Psoas muscle (tissue), 8 donors: ENCODE data around the gene CLTCL1. TPM values are rescaled to one million over a fixed set of nuclear protein-coding genes. Genes with fewer than 3 reads are reported as not detected.

Experiments
- ATAC-seq, 4 donors: fragments of 200-7000 bp; cut with Tn5 transposase; one replicate each; pipeline ENCODE4 v1.9.1; 2020; ENCODE audit warnings: moderate library complexity in 3 of 4, mild to moderate bottlenecking in 2 of 4
- DNase-seq, 2 donors: peaks; one replicate each; pipeline ENCODE4 v3.0.0-alpha.2; 2020
- H3K27ac ChIP-seq: fragments of 200-600 bp; one replicate; pipeline ENCODE4 v1.8.0; 2022
- H3K27me3 ChIP-seq, 3 donors: fragments of 200-600 bp in 1 of 3; one replicate each; pipeline versions ENCODE4 v1.6.1 to v1.8.0; 2013 to 2022; ENCODE audit warnings: low read length in 2 of 3, mild to moderate bottlenecking in 2 of 3, moderate library complexity in 1 of 3; ENCODE audit not compliant: insufficient read depth in 3 of 3
- H3K36me3 ChIP-seq, 2 donors: fragments of 200-600 bp in 1 of 2; one replicate each; pipeline versions ENCODE4 v1.6.1 to v1.8.0; 2013 to 2022; ENCODE audit warnings: low read depth in 1 of 2, mild to moderate bottlenecking in 1 of 2, moderate library complexity in 1 of 2; ENCODE audit not compliant: insufficient read depth in 1 of 2
- H3K4me1 ChIP-seq: fragments of 200-600 bp; one replicate; pipeline ENCODE4 v1.8.0; 2022
- H3K4me3 ChIP-seq: fragments of 200-600 bp; one replicate; pipeline ENCODE4 v1.8.0; 2022; ENCODE audit warnings: mild to moderate bottlenecking
- H3K9me3 ChIP-seq: fragments of 200-600 bp; one replicate; pipeline ENCODE4 v1.8.0; 2022
- WGBS, 3 donors: extraction: QIAGEN DNeasy Blood & Tissue Kit; methylation state at CpG; one replicate each; pipeline versions ENCODE4 v1.1.6 to v1.1.7; 2013; 5-methylcytosine and 5-hydroxymethylcytosine counted together
- intact Hi-C, 2 donors: fragments of 100-400 bp; cut with DNase I; formaldehyde crosslinking; loops; one replicate each; pipeline versions ENCODE4 v1.11.0 to v1.14.2; 2022
- polyA plus RNA-seq, 3 donors: library from polyadenylated mRNA; stranded (reverse); fragments of 200-250 nt; gene quantifications; one replicate each; pipeline ENCODE4 v1.2.3, GENCODE V29; 2013
- total RNA-seq, 4 donors: library from RNA; stranded (reverse); fragmentation: NEBNext Ultra II Directional in 2 of 4; extraction: Animal tissue kit (Norgen Biotek cat#: 25700) in 2 of 4; gene quantifications; one replicate each; pipeline versions ENCODE4 v1.2.1 to v1.2.4, GENCODE V29; 2021 to 2023
- TF ChIP-seq, protein P1 (sequence below): fragments of 200-600 bp; IDR thresholded peaks from one replicate; pipeline ENCODE4 v1.8.0; 2022; ENCODE audit warnings: antibody characterized with exemption
- donor health status: healthy with polysubstance abuse.
- donor health status: DM: no; HTN: no; CAD: no; lungs with moderate emphysema.
- donor health status: Bipolar disorder and iron deficiency.
- donor health status: healthy.
- donor health status: DM: yes; HTN: yes; CAD: no.
- donor health status: DM: no; HTN: no; CAD: no.
- donor health status: DM: no; HTN: no; CAD: no.
- donor health status: DM: yes; HTN: yes; CAD: no.

Gene CLTCL1
- total and polyA plus RNA-seq, 7 donors, result 16.8 to 253 (median 92.6) TPM

- no peak for ATAC-seq
These were observed 108.3 kb downstream of the CLTCL1 start for GRCh38 chr22:19183216-19183615.

GRCh38 chr22:19182472-19183157 lies 108.9 kb downstream of the CLTCL1 start:
- Histone ChIP-seq H3K9me3 (no peaks in the 10 kb centered on the region), H3K36me3 (peaks cover 0 to 71% of the 10 kb centered on the region in 2 donors), H3K4me1 (peaks cover 11% of the 10 kb centered on the region), H3K27me3 (no peaks in the 10 kb centered on the region), H3K27ac (no peak overlapping the region), H3K4me3 (no peak overlapping the region)
- DNase-seq (no peak), ATAC-seq (no peak)
- intact Hi-C loops, result loop anchor here in 1 of 2 donors (10.0 kb wide), 1 partner anchor 202 kb away; no protein-coding TSS in a partner anchor
- TF ChIP-seq, protein P1, sequence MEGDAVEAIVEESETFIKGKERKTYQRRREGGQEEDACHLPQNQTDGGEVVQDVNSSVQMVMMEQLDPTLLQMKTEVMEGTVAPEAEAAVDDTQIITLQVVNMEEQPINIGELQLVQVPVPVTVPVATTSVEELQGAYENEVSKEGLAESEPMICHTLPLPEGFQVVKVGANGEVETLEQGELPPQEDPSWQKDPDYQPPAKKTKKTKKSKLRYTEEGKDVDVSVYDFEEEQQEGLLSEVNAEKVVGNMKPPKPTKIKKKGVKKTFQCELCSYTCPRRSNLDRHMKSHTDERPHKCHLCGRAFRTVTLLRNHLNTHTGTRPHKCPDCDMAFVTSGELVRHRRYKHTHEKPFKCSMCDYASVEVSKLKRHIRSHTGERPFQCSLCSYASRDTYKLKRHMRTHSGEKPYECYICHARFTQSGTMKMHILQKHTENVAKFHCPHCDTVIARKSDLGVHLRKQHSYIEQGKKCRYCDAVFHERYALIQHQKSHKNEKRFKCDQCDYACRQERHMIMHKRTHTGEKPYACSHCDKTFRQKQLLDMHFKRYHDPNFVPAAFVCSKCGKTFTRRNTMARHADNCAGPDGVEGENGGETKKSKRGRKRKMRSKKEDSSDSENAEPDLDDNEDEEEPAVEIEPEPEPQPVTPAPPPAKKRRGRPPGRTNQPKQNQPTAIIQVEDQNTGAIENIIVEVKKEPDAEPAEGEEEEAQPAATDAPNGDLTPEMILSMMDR, result no peak
- 67 to 70% (median 69%) methylated on average over 9 of the region's 9 CpGs for WGBS, 3 donors

More at GRCh38 chr22:19183216-19183615, 108.3 kb downstream of the CLTCL1 start:
- no peak overlapping the region for H3K4me3 ChIP-seq
- H3K4me1 ChIP-seq, result peaks cover 11% of the 10 kb centered on the region
- TF ChIP-seq, protein P1, result no peak
- H3K27ac ChIP-seq, result no peak overlapping the region
- 86 to 94% (median 86%) methylated on average over 9 of the region's 9 CpGs for WGBS, 3 donors
- DNase-seq, result no peak
- H3K9me3 ChIP-seq, result no peaks in the 10 kb centered on the region
- intact Hi-C loops, result loop anchor here in 1 of 2 donors (10.0 kb wide), 1 partner anchor 202 kb away; no protein-coding TSS in a partner anchor
- no peaks in the 10 kb centered on the region for H3K27me3 ChIP-seq
- H3K36me3 ChIP-seq, result peaks cover 0 to 75% of the 10 kb centered on the region in 2 donors

DNA sequence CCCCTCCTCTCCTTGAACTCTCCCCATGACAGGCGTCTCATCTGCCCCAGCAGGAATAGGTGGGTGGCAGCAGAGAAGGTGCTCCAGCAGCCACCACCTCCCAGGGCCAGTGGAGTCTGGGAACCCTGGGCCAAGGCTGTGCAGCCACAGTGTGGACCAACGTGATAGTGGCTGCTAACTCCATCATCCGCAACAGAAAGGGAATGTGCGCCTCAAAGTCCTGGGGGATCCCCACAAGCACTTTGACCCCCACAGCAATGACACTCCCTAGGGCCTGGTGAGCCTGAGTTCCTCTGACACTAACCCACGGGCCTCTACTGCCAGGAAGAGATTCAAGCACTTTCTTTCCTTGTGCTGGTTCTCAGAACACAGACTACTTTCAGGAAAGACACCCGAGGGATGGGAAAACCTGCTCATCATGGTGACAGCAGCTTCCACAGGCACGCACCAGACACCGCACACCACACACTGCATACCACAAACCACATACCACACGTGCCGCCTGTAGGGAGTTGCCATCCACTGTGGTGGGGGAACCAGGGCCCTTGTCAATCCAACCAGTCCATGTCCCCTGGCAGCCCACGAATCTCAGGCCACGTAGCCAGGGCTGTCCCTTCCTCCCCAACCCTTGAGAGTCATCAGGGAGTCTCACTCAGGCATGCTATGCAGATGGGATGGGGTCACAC lies 109.6 kb downstream of the CLTCL1 start:
- Histone ChIP-seq H3K9me3 (no peaks in the 10 kb centered on the region), H3K4me3 (no peak overlapping the region), H3K36me3 (peaks cover 0 to 71% of the 10 kb centered on the region in 2 donors), H3K27me3 (no peaks in the 10 kb centered on the region), H3K27ac (no peak overlapping the region), H3K4me1 (peaks cover 15% of the 10 kb centered on the region)
- TF ChIP-seq, protein P1, result no peak
- intact Hi-C loops, result loop anchor here in 1 of 2 donors (10.0 kb wide), 1 partner anchor 203 kb away; no protein-coding TSS in a partner anchor
- no peak for ATAC-seq
- no peak for DNase-seq
- 57 to 74% (median 64%) methylated on average over 12 of the region's 12 CpGs for WGBS, 3 donors

- intact Hi-C loops, result loop anchor here in 1 of 2 donors (10.0 kb wide), 1 partner anchor 204 kb away; no protein-coding TSS in a partner anchor
- Histone ChIP-seq H3K27me3 (no peaks in the 10 kb centered on the region), H3K9me3 (no peaks in the 10 kb centered on the region), H3K36me3 (peaks cover 0 to 66% of the 10 kb centered on the region in 2 donors), H3K4me3 (no peak overlapping the region), H3K27ac (no peak overlapping the region), H3K4me1 (peaks cover 15% of the 10 kb centered on the region)
- WGBS, 3 donors, result 81 to 88% (median 84%) methylated on average over 11 of the region's 11 CpGs
- ATAC-seq (no peak), DNase-seq (peak in 1 of 2 donors; percentile 50)
- TF ChIP-seq, protein P1, result no peak
These were observed 110.6 kb downstream of the CLTCL1 start for GRCh38 chr22:19180740-19181410.
